Measurements from ENCODE around the gene FIBCD1.

The FIBCD1 gene

GRCh38 chr9:130854835-130855234 lies 84.2 kb downstream of the FIBCD1 start:
- DNase-seq, result no peak

GRCh38 chr9:130854092-130854491 lies 85.0 kb downstream of the FIBCD1 start:
- DNase-seq, result no peak

- no peak for DNase-seq
Measured at GRCh38 chr9:130852801-130853200, 86.2 kb downstream of the FIBCD1 start.
